Stimulated activated CD4-positive, alpha-beta T cell treated with anti-CD3 and anti-CD28 coated beads, Interleukin-12 subunit alpha, Interleukin-12 subunit beta, amount 100 ng/mL, for 24 hours (primary cell): ENCODE measurements around the gene SLC12A3.

Source experiments
- DNase-seq, 2 experiments: peaks; one replicate each; pipeline ENCODE4 v3.0.0-alpha.2; 2020; ENCODE audit warnings: low read depth in 2 of 2

Gene SLC12A3

DNA sequence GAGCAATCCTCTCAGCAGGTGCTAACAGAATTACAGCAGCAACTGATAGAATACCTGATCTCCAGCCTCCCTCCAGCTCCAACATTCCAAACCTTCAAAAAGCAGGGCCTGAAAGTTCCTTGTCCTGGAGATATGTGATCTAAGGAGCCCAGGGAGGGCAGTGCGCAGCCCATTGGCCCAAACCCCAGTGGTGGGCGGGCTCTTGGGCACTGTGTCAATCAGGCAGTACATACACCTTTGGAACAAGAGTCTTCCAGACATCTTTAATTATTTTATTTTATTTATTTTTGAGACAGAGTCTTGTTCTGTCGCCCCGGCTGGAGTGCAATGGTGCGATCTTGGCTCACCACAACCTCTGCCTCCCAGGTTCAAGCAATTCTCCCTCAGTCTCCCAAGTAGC lies 24.2 kb downstream of the SLC12A3 start:
- DNase-seq = no peak

DNA sequence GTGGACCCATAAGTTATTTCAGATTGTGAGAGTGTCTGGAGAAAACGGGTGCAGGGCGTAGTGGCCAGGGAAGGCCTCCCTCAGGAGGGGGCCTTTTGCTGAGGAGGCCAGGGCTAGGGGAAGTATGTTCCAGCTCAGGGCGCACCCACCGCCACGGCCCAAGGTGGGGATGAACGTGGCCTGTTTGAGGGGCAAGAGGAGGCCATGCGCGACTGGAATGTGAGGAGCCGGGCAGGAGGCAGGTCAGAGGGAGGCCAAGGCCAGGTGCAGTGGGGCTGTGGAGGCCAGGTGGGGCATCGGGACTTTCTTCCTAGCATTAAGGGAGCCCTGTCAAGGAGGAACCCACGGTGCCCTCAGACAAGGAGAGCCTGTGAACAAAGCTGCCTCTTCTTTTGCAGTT lies 26.7 kb downstream of the SLC12A3 start:
- no peak for DNase-seq

DNA sequence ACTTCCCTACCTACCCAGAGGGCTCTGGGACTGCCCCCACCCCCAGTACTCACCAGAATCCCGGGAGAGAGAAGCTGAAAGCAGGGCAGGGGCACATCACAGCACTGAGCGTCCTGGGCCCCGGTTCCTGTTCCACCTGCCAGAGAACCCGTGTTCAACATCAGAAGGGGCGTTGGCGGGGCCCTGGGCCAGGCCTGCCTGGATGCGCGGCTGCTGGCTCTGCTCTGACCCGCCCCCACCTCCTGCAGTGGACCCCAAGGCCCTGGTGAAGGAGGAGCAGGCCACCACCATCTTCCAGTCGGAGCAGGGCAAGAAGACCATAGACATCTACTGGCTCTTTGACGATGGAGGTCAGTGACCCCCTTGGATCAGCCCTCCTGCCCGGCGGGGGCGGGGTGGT lies 27.7 kb downstream of the SLC12A3 start:
- DNase-seq = no peak

DNA sequence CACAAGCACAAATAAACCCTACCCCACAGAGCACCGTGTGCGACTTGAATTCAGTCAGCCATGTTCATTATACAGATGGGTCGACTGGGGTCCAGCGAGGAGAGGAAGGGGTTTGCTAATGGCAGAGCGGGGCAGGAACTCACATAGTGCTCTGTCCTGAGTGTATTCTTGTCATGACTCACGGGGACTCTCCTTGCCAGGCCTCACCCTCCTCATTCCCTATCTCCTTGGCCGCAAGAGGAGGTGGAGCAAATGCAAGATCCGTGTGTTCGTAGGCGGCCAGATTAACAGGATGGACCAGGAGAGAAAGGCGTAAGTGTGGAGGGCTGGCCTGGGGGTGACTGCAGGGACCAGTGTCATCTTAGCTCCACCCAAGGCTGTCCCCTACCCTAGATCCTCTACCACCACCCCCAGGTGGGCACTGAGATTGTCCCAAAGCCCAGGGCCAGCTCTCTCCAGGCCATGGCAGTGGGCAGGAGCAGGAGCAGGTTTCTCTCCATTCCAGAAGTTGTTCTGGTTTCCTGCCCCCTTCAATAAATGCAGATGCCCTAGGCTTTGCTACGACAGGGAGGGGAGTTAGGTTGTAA lies 29.4 kb downstream of the SLC12A3 start:
- DNase-seq = no peak

DNA sequence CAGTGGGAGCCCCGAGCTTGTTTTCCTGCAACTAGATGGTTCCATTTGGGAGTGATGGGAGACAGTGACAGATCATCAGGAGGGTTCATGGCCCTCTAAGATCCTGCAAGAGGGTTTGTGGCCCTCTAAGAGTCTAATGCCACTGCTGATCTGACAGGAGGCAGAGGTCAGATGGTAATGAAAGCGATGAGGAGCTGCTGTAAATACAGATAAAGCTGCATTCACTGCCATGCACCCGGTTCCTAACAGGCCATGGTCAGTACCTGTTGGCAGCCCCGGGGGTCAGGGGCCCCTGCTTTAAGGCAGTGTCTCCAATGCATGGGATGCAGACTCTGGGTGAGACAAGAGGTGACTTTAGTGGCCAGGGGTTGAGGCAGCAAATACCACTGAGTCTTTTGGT lies 30.8 kb downstream of the SLC12A3 start:
- no peak for DNase-seq

DNA sequence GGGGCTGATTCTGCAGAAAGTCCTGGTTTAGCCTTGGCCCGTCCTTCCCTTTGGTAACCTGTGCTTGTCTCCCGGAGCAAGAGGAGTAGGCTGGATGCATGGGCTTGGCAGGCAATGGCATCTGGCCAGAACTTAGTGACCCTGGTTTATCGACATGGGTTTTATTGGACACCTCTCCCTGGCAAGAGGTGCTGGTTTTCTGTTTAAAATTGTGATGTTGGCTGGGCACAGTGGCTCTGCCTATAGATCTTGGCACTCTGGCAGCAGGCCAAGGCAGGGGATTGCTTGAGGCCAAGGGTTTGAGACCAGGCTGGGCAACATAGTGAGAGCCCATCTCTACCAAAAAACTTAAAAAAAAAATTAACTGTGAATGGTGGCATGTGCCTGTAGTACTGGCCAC lies 31.2 kb downstream of the SLC12A3 start:
- DNase-seq = no peak

DNA sequence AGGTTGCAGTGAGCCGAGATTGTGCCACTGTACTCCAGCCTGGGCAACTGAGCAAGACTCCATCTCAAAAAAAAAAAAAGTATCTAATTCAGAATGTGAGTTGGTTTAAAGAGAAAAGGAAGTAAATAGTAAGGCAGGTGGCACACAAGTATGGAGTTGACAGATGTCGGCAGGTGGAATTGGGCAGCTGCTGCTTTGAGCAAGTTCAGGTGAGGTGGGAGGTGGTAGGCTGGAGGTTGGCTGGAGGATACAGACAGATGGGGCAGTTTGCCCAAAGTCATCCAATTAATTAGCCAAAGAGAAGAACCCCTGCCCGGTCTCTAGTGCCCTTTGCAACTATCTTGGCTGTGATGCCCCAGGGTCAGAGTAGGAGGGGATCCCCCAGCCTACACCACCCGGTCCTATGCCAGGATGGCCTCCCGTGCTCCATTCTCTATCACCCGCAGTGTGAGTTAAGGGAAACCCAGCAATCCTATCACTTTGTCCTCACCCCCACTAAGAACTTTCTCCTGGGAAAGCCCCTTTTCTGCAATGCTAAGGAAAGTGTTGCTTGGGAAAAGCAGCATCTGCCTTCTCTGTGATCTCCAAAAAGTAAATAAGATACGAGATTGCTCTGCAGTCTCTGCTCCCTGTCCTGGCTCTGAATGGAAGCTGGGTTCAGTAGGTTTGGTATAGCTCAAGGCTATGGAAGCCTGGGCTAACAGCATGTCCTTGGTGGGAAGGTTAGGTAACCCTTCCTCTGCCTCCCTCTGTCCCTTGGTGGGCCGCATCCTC lies 32.2 kb downstream of the SLC12A3 start:
- no peak for DNase-seq

DNA sequence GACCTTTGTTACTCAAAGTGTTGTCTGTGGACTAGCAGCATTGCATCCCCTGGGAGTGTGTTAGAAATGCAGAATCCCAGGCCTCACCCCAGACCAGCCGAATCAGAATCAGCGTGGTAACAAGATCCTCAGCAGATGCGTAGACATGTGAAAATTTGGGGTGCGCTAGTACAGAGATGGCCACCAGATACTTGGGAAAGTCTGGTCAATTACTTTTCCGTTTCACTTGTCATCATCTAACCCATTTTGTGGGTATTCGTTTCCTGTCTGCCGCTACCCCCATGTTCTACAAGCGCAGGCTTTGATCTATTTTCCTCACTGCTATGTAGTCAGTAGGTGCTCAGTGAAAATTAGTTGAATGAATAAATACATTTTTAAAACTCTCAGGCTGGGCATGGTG lies 33.8 kb downstream of the SLC12A3 start:
- DNase-seq = no peak

DNA sequence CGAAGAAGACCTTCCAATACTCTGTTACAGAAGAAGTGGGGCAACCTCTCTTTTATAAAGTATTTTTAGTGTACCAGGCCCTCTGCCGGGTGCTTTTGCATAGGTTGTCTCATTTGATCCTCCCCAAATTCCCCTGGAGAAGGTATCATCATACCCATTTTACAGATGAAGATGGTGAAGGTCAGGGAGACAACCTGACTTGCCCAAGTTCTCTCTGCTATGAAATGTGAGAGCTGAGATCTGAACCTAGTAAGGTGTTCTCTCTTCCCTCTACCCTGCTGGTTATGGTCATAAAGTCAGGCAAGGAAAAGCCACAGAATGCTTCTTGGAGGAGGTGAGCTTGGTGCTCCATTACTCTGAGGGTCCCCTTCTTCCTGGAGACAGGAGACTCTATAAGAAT lies 38.9 kb downstream of the SLC12A3 start:
- no peak for DNase-seq

DNA sequence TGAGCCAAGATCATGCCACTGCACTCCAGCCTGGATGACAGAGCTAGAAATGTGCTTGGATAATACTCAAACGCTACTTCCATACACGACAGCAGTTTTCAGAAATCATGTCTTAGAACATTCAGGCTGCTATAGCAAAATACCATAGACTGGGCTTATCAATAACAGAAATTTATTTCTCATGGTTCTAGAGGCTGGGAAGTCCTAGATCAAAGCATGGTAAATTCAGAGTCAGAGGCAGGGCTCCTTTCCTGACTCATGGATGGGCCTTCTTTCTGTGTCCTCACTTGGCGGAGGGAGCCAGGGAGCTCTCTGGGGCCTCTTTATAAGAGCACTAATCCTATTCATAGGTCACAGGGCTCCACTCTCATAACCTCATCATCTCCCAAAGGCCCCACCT lies 42.4 kb downstream of the SLC12A3 start:
- no peak for DNase-seq

DNA sequence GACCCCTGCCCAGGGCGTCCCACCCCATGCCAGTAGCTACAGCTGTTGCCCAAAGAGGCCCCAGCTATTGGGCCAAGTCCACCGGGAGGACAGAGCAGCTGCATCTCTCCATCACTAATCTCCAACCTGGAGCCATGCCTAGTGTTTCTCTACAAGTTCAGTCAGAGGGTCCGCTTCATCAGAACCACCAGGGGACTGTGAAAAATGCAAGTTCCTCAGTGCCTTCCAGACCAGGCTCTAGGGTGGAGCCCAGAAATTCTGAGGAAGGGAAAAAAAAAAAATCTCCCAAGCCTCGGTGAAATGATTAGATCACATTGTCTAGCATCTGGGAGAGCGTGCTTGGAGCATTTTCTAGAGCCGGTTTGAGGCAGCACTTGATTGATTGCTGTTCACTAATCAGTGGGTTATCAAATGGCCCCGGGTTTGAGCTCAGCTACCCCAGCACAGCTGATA lies 44.5 kb downstream of the SLC12A3 start:
- DNase-seq = no peak

DNA sequence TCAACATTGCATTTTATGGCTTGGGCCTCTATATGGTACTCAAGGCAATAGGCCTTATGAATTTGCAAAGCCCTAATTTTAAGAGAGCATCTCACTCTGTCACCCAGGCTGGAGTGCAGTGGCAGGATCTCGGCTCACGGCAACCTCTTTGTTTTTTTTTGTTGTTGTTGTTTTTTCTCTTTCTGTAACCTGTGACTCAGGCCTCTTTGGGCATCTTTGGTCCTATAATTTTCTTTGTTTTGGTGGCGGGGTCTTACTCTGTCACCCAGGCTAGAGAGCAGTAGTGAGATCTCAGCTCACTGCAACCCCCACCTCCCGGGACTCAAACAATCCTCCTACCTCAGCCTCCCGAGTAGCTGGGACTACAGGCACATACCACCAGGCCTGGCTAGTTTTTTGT lies 45.1 kb downstream of the SLC12A3 start:
- DNase-seq = no peak

DNA sequence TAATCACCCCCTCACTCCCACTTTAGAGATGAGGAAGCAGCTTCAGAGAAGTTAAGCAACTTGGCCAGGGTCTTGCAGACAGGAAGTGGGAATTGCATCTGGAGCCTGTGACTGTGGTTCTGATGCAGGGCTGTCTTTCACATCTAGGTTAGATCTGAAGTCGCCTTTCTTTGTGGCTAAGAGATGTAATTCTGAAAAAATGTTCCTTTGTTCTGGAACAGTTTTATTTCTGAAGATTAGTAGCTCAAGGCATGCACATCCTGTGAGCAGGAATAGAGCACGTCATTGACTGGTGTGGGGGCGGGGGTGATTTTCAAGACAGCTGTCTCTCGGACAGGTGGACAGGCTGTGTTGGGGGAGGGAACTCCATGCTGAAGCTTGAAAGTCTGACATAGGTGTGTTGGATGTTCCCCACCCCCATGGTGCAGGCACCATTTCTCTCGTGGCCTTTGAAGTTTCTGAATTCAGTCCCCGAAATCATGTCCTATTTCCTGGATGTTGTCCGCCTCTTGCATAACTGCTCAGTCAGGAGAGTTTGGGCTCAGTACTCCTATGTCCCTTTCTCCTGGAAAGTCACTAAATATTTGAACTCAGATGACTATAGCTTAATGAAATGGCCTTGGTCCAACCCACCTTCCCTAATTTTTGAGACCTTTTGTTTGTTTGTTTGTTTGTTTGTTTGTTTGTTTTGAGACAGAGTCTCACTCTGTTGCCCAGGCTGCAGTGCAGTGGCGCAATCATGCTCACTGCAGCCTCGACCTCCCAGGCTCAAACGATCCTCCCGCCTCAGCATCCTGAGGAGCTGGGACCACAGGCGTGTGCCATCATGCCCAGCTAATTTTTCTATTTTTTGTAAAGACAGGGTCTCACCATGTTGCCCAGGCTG lies 45.9 kb downstream of the SLC12A3 start:
- peak in 1 of 2 experiments; percentile 47 for DNase-seq

DNA sequence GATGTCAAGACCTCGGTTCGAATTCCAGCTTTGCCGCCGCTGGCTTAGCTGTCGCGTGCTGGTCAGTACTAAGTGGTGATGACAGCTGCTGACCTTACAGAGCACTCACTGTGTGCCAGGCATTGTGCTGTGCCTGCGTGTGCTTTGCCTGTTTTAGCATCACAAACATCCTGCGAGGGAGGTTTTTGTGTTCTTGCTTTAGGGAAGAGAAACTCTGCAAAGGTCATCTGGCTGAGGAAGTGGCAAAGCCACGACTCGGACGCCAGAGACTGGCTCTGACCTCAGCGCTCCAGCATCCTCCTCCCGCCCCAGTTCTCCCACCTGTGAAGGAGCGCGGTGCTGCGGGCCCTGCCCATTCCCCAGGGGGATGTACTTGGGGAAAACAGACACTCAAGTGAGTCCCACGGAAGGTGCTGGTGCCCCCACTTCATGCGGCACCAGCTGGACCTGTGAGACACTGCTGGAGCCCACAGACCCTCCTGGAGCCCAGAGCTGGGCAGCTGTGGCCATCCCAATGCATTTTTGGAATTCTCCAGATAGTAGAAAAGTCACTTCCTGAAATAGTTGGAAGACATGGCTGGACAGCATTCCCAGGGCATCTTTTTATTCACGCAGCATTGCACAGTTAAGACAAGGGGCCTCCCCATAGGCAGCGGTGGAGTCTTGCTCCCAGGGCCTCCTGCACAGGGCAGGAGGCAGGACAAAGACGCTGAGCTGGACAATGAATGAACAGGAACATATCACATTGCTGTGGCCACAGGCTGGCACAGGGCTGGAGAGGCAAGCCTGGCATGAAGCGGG lies 47.0 kb downstream of the SLC12A3 start:
- DNase-seq = no peak

DNA sequence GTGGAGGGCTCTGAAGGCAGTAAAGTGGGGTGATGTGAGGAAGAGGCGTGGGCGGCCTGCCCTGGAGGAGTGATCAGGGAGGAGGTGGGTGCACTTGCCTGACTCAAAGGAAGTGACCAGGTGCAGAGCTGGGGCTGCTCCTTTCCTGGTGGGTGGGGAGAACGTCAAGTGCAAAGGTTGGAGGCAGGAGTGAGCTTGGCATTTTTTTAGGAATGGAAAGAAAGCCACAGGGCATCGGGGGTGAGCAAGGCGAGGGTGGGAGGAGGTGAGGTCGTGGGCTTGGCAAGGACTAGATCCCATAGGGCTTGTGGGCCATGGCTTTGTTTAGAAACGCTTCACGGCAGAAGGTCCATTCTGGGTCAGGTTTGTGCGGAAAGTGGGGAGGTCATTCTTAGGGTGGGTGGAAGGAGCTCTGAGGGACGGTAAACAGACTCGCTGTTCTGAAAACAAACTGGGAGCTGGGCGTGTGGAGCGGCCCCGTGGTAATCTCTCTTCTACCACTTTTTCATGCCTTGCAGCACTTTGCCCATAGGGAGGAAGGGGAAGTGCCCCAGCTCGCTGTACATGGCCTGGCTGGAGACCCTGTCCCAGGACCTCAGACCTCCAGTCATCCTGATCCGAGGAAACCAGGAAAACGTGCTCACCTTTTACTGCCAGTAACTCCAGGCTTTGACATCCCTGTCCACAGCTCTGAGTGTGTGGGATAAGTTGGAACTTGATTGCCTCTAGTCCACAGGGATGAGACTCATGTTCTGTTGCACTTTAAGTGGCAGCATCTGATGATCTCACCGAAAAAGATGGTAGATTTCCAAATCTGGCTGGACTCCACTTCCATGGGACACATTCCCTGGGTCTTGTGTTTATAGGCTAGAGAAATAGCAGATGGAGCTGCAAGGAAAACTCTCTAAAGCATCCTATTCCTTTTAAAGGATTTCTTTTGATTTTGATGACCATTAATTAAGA lies 48.0 kb downstream of the SLC12A3 start:
- DNase-seq = no peak

DNA sequence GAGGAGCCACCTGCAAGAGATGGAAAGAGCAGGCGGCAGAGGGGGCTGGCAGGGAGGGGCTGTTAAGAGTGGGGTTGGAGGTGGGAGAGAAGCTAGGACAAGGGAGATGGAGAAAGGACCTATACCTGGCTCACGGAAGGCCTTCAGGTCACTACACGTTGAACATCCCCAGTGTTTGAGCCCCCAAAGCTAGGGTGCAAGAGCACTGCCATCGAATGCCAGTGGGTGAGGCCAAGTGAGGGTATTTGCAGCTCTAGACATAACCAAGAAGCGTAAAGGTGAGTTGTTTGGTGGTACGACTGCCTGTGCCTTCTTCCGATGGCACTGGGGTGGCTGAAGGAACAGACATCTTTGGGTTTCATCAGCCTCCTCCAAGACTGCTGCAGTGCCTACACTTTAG lies 49.9 kb downstream of the SLC12A3 start:
- DNase-seq = no peak

DNA sequence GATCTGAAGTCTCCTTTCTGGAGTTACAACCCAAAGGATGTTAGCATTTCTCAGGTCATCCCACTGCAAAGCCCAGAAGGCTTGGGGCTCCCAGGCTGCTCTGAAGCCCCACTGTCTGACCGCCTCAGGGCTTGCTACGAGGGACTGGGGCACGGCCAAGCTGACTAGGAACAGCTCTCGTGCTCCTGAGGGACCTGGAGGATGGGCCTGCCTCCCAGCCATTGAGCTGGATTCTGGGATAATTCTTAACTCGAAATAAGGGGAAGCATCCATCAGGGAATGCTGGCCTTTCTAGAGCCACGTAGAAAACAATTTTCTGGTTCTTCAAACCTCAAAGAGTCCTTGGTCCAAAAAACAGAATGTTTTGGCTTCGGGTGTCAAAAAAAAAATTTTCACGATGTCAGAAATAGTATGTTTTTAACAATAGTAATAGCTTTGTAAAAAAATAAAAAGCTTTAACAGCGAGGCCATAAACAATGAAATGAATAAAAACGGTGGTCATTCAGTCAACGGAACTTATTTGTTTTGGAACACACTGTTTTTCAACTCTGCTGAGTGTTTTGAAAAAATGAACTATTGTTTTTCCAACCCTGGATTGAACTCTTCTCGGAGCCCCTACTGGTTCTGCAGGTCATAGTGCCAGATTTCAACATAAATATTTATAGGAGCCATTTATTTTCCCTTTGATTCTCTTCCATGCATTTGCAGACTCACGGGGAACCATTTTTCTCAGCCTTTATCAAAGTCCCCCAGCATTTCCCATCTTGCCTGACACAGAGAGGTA lies 50.5 kb downstream of the SLC12A3 start:
- no peak for DNase-seq

DNA sequence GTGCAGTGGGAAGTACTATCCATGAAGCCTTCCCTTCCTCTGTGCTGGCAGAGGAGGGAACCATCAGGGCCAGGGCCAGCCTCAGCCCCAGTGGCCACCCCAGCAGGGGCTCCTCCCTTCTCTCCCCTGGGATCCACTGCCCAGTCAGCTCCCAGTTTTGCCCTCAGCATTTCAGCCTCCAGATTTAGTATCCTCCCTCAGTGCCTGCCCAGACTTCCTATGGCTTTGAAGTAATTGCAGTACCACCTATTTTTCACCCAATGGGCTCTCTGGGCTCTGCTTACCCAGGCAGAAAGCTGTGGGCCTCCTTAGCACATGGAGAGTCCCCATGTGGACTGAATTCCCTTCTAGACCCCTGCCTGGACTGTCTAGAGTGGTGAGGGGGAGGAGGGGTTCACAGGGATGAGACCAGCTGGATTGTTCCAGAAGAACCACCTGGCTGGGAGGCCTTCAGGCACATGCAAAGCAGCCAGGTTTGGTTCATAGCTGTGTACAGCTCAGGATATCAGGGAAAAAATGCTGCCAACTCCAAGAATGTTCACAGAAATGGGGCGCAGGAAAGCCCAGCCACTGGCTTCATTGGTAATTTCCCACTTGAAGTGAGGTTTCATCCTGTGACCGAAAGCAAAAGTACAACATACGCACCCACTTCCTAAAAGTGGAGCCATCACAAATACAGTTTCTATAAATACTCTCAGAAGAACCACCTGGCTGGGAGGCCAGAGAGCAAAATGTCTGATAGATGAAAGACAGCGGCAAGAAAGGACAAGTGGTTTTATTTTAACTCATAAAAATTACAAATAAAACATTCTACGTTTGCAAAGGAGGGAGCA lies 51.8 kb downstream of the SLC12A3 start:
- no peak for DNase-seq

DNA sequence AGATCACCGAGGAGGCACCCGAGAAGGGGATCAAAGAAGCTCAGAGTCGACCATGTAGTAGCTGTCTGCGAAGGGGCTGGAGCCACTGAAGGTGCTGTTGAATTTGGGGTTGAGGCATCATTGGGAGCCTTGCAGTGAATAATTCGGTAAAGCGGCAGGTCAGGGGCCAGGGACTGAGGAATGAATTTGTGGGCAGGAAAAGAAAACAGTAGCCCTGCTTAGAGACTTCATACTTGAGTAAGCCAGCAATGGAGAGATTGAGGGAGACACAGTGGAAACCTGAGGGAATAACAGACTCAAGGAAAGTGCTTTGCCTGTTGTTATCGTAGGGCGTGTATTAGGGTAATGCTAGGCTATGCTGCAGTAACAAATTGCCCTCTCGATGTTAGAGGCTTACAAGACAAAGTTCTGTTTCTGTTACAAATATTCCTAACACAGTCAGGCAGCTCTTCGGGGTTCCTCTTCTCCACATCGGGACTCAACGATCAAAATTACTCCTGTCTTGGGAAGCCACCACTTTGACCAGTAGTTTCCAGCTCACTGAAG lies 53.5 kb downstream of the SLC12A3 start:
- DNase-seq = no peak
